ENCODE data around the gene SYS1. TPM values are rescaled to one million over a fixed set of nuclear protein-coding genes. Genes with fewer than 3 reads are reported as not detected.
"Not testable (repeated sequence)": the region's sequence is repeated elsewhere in the genome, so short reads cannot be mapped to it uniquely, and the experiment has no call there.

SYS1 gene
- total RNA-seq, 2 experiments from 2014 or later, result 28.0 to 30.8 TPM

DNA sequence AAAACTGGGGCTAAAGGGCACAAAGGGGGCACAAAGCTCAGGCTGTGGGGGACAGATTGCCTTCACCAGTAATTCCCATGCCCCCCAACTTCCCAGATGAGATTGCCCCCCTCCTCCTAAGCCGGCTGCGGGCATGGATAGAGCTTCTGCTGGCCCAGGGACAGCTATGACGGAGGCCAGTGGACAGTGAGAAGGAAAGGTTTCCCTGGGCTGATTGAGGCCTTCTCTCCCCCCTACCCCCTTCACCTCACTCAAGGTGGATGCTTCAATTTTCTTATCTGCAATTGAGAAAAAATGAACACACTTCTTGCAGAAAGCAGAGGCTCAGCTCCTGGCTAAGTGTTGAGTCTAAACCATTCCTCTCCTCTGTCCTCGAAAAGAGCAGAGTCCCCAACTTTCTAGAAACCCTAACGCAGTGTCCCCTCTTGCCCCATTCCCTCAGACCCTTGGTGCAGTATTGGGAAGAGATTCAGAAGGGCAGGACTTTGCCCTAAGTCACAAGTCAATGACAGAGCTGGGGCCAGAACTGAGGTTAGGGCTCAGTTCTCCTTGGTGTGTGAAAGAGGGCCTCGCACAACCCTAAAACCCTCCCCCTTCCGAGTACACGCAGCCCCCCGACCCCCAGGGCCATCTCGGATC, 15.5 kb upstream of the SYS1 start:
- ATAC-seq (no peak), DNase-seq (no peak)
- Mint-ChIP-seq H3K27me3 (ENCODE audit: low read depth) (peaks cover 2% of the 10 kb centered on the region), H3K36me3 (ENCODE audit: low read depth) (no peaks in the 10 kb centered on the region), H3K27ac (peak overlapping the region; percentile 32), H3K4me3 (peak overlapping the region; percentile 78), H3K4me1 (ENCODE audit: low read depth) (peaks cover 36% of the 10 kb centered on the region), H3K9me3 (ENCODE audit: insufficient read depth) (no peaks in the 10 kb centered on the region)
- ChIA-PET CTCF (interaction anchor here (1.0 to 3.7 kb wide), 13 partner anchors 12 to 251 kb away, joined by 3 to 17 read pairs (median 5); partner anchors contain the start of gene SYS1), POLR2A (interaction anchor here (0.7 to 1.6 kb wide), 9 partner anchors 8 to 69 kb away, joined by 3 to 8 read pairs (median 4); partner anchors contain the start of genes PIGT and SYS1)

DNA sequence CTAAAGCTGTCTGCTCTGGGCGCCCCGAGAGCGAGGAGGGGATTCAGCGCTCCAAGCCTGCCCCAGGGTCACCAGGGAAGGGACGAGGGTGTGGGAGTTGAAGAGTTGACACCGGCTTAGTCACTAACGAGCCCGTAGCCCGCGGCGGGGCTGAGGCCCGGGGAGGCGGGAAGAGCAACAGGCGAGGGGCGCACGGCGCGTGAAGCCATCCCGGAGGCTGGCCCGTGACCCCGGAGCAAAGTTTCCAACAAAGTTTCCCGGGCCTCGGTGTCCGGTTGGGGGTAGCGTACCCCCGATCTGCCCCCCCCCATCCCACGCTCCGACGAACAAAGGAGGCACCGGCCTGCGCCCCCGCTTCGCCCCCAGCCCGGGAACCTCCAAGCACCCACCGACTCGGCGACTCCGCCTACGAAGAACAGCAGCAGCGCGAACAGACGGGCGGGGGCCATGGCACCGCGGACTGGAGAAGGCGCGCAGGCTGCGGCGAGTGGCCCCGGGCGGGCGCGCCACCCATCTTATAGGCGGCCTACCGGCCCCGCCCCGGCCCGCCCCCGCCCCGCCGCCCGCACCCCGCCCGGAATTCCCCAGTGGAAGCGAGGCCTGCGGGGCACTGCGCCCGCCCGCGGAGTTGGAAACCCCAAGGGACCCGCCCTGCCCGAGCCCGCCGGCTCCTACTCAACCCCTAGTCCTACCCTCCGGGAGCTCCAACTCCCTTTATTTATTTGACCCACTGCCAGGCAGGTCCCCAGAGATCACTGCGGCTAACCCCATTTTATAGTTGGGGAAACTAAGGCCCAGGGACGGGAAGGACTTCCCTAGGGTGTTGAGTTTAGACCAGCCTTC, 14.8 kb upstream of the SYS1 start, which contains the start of gene SDC4:
Gene SDC4 (minus strand): TSS at position 489 of the 843 bp plus-strand sequence. CDS start 40 bp downstream, at position 449.
- peak within 1 kb of the TSS; percentile 78 for H3K4me3 Mint-ChIP-seq
- POLR2A ChIA-PET, result interaction anchor here (0.7 to 1.6 kb wide), 4 partner anchors 13 to 68 kb away, joined by 3 to 8 read pairs (median 6); partner anchors contain the start of genes PIGT and SYS1

DNA sequence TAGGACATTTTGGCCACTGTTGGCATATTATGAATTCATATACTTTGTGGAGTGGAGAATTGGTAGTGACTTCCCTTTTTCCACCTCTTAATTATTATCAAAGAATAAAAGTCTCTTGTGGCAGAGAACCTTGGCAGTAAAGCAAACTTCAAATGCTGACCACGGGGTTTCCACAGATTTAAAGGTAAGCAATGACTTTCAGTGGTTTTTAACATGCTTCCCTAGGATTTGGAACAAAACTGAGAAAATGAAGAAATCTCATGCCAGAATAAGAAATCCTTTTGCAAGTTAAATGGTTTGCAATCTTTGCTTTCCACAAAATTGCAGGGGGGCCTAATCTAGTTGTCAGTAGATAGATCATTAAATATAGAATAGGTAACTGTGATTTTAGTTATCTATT, 12.7 kb upstream of the SYS1 start:
- H3K4me1 Mint-ChIP-seq (ENCODE audit: low read depth), result peaks cover 52% of the 10 kb centered on the region
- peaks cover 2% of the 10 kb centered on the region for H3K27me3 Mint-ChIP-seq (ENCODE audit: low read depth)
- no peaks in the 10 kb centered on the region for H3K36me3 Mint-ChIP-seq (ENCODE audit: low read depth)

More for the DNA sequence above, 14.8 kb upstream of the SYS1 start, which contains the start of gene SDC4:
- Mint-ChIP-seq H3K9me3 (ENCODE audit: insufficient read depth) (no peaks in the 10 kb centered on the region), H3K27me3 (ENCODE audit: low read depth) (peaks cover 2% of the 10 kb centered on the region), H3K36me3 (ENCODE audit: low read depth) (no peaks in the 10 kb centered on the region), H3K27ac (peak within 1 kb of the TSS; percentile 63), H3K4me1 (ENCODE audit: low read depth) (peaks cover 37% of the 10 kb centered on the region)
- CTCF ChIA-PET, result interaction anchor here (0.6 to 3.7 kb wide), 13 partner anchors 12 to 251 kb away, joined by 3 to 17 read pairs (median 5); partner anchors contain the start of gene SYS1
- DNase-seq (peak; percentile 55), ATAC-seq (peak; percentile 89)

DNA sequence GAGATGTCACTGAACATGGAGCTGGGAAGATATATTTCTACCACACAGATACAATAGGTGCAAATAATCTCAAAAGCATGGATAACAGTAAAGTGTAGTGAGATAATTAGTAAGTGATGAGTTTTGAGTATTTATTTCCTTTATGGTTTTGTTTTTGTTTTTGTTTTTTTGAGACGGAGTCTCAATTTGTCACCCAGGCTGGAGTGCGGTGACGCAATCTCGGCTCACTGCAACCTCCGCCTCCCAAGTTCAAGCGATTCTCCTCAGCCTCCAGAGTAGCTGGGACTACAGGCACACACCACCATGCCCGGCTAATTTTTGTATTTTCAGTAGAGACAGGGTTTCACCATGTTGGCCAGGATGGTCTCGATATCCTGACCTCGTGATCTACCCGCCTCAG, 12.2 kb upstream of the SYS1 start:
- H3K9me3 Mint-ChIP-seq (ENCODE audit: insufficient read depth); POLR2A ChIA-PET; H3K36me3 Mint-ChIP-seq (ENCODE audit: low read depth); DNase-seq; H3K27me3 Mint-ChIP-seq (ENCODE audit: low read depth); H3K27ac Mint-ChIP-seq; ATAC-seq; H3K4me3 Mint-ChIP-seq: not testable (repeated sequence)
- CTCF ChIA-PET, result interaction anchor here (1.1 to 5.7 kb wide), 3 partner anchors 11 to 420 kb away, joined by 3 to 37 read pairs (median 36); partner anchors contain the start of gene SYS1
- peaks cover 53% of the 10 kb centered on the region for H3K4me1 Mint-ChIP-seq (ENCODE audit: low read depth)

More for the DNA sequence above, 12.7 kb upstream of the SYS1 start:
- Mint-ChIP-seq H3K9me3 (ENCODE audit: insufficient read depth) (no peaks in the 10 kb centered on the region), H3K4me3 (no peak overlapping the region), H3K27ac (no peak overlapping the region)
- no peak for ATAC-seq
- POLR2A ChIA-PET, result no interaction called here
- CTCF ChIA-PET, result interaction anchor here (5.7 kb wide), 1 partner anchor 24 kb away, joined by 36 read pairs; no protein-coding TSS in a partner anchor
- no peak for DNase-seq

DNA sequence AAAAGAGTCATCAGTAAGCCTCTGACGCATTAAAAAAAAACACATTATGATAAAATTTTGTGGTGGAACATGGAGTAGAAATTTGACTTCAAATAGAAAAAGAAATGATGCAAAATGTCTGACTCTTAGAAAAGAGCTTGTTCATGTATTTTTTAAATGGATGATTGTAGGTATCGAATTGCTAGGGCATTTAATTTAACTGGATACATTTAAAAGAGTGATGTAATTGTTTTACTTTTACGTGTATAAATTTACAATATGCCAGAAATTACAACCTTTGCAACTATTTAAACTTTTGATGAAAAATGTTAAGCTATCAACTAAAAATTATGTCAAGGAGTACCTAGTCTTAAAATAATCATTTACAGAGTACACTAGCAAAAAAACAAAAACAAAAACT, 10.2 kb upstream of the SYS1 start:
- no peaks in the 10 kb centered on the region for H3K9me3 Mint-ChIP-seq (ENCODE audit: insufficient read depth)
- peaks cover 2% of the 10 kb centered on the region for H3K27me3 Mint-ChIP-seq (ENCODE audit: low read depth)
- H3K27ac Mint-ChIP-seq, result no peak overlapping the region
- ChIA-PET CTCF (interaction anchor here (0.7 to 5.7 kb wide), 10 partner anchors 9 to 466 kb away, joined by 3 to 37 read pairs (median 4); partner anchors contain the start of gene SYS1), POLR2A (interaction anchor here (0.7 to 1.5 kb wide), 2 partner anchors 12 to 63 kb away, joined by 3 read pairs; partner anchors contain the start of gene PIGT)
- DNase-seq, result no peak
- ATAC-seq, result no peak
- H3K4me1 Mint-ChIP-seq (ENCODE audit: low read depth), result peaks cover 49% of the 10 kb centered on the region
- H3K36me3 Mint-ChIP-seq (ENCODE audit: low read depth), result no peaks in the 10 kb centered on the region
- no peak overlapping the region for H3K4me3 Mint-ChIP-seq

DNA sequence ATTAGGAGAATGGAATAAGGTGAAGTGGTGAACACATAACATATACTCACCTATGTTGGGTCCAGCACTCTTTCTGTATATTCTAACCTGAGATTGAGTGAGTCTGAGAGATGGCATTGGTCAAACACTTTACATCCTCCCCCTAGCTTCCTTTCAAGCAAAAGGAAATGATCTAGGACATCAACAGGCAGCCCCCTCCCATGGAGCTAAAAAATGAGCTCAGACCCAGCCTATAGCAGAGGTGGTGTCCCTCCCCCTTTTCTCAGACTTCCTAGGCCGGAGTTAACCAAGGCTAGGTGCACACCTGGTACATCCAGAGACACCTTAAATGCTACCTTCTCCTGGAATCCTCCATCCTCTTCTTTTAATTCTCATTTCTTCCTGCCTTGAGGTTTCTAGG, 9.2 kb upstream of the SYS1 start:
- no peak overlapping the region for H3K4me3 Mint-ChIP-seq
- CTCF ChIA-PET, result interaction anchor here (1.3 to 5.7 kb wide), 8 partner anchors 7 to 83 kb away, joined by 3 to 37 read pairs (median 14); partner anchors contain the start of gene SYS1
- peaks cover 2% of the 10 kb centered on the region for H3K27me3 Mint-ChIP-seq (ENCODE audit: low read depth)
- H3K36me3 Mint-ChIP-seq (ENCODE audit: low read depth), result no peaks in the 10 kb centered on the region
- H3K9me3 Mint-ChIP-seq (ENCODE audit: insufficient read depth), result no peaks in the 10 kb centered on the region
- no peak for ATAC-seq
- DNase-seq, result no peak
- POLR2A ChIA-PET, result interaction anchor here (1.5 kb wide), 1 partner anchor 62 kb away, joined by 3 read pairs; the partner anchor contains the start of gene PIGT
- peaks cover 55% of the 10 kb centered on the region for H3K4me1 Mint-ChIP-seq (ENCODE audit: low read depth)
- H3K27ac Mint-ChIP-seq, result no peak overlapping the region

DNA sequence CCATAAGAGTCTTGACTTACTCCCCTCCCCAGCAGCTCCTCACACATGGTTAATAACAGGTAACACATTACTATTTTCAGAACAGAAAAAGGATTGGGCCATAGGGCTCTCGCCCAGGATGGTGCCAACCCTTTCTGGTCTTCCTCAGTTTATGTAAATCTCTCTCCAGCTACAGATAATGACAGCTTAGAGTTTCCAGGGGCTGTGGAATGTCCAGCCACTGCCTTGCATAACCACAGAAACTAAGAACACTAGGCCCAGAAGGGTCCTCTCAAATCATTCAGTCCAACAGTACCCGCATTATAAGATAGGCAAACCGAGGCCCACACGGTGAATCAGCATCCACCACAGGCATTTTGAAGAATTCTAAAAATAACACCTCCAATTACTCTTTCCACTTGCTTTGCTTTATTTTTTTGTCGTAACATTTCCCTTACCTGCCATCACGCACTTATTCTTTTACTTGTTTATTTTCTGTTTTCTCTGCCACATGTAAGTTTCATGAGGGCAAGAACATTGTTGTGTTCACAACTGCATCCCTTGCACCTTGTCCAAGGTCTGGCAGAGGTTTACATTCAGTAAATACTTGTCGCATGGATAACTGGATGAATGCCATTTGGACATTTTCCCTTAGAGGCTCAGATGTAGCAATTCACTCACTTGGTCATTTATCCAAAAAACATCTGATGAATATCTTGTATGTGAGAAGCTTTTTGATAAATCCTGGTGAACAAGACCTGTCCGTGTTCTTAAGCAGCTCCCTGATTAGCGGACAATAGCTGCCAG, 8.3 kb upstream of the SYS1 start:
- Mint-ChIP-seq H3K4me1 (ENCODE audit: low read depth) (peaks cover 61% of the 10 kb centered on the region), H3K4me3 (peak overlapping the region; percentile 11), H3K9me3 (ENCODE audit: insufficient read depth) (no peaks in the 10 kb centered on the region), H3K36me3 (ENCODE audit: low read depth) (no peaks in the 10 kb centered on the region), H3K27ac (peak overlapping the region; percentile 70), H3K27me3 (ENCODE audit: low read depth) (peaks cover 2% of the 10 kb centered on the region)
- CTCF ChIA-PET, result interaction anchor here (0.9 to 5.7 kb wide), 11 partner anchors 8 to 416 kb away, joined by 3 to 37 read pairs (median 7); partner anchors contain the start of gene SYS1
- POLR2A ChIA-PET, result interaction anchor here (0.8 to 1.5 kb wide), 2 partner anchors 7 to 61 kb away, joined by 3 read pairs; partner anchors contain the start of gene PIGT
- no peak for ATAC-seq
- DNase-seq, result no peak

DNA sequence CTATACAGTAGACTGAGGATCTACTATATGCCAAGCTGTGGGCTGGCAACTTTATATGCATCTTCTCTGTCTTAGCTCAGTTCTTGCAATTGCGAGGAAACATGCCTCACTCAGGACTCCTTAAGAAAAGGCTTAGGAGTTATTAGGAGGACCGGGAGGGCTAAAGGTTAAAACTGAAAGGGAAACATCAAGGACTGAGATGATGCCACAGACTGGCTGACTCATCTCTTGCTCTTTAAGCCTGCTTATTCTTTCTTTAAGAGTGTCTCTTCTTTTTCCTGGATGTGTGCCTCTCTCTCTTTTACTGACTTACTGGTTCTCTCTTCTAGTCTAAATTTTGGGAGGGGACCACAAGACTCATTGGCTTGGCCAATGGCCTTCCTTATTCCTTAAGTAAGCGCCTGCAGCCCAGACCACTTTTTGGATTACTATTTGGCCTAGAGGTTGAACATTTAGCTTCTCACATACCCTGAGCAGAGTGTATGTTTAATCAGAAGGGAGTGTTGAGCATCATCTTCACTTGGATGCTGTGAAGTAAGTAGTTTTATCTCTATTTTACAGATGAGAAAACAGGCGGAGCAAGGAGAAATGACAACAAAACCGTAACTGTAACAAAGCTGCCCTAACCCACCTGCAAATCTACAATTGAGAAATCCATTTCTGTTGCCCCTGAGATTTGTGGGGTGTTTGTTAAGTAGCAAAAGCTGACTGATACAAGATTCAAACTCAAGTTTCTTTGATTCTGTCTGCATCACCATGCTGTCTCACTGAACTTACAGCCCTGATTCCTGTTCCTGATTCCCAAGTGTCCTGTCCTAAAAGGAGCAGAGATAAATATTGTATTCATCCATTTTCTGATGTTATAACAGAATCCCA, 7.5 kb upstream of the SYS1 start:
- Mint-ChIP-seq H3K9me3 (ENCODE audit: insufficient read depth) (no peaks in the 10 kb centered on the region), H3K4me3 (peak overlapping the region; percentile 11), H3K36me3 (ENCODE audit: low read depth) (no peaks in the 10 kb centered on the region), H3K27me3 (ENCODE audit: low read depth) (peaks cover 2% of the 10 kb centered on the region), H3K4me1 (ENCODE audit: low read depth) (peaks cover 59% of the 10 kb centered on the region), H3K27ac (peak overlapping the region; percentile 70)
- ChIA-PET CTCF (interaction anchor here (0.9 to 5.7 kb wide), 9 partner anchors 9 to 415 kb away, joined by 3 to 36 read pairs (median 7); no protein-coding TSS in a partner anchor), POLR2A (interaction anchor here (0.8 kb wide), 1 partner anchor 8 kb away, joined by 3 read pairs; no protein-coding TSS in a partner anchor)
- DNase-seq (no peak), ATAC-seq (peak; percentile 69)

DNA sequence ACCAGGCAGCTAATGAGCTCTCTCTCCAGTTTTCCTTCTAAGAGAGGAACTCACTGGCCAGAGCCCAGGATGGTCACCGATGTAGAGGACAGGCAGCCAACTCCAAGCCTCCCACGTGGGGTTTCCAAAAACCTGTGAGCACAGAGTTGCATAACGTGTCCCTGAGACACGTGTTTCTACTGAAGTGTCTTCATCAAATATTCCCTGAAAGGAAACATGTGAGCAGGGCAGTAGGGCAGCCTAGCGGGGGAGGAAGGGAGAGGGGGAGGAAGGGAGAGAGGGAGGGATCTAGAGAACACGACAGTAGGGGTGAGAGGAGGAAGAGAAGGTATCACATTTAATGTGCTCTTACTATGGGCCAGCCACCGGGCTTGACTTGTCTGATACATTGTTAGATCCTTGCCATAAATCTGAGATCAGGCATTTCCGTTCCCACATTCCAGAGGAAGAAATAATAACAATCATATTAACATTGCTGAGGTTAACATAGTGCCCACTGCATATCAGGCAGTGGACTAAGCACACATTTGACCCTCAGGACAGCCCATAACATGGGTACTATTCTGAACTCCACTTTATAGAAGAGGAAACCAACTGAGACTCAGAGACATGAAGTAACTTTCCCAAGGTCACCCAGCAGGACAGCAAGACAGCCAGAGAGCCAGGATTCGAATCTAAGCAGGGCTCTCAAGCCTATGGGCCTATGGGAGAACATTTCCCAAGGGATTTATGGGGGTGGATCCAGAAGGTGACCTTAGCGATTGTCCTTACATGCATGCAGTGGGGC, 4.5 kb upstream of the SYS1 start:
- Mint-ChIP-seq H3K27me3 (ENCODE audit: low read depth) (no peaks in the 10 kb centered on the region), H3K36me3 (ENCODE audit: low read depth) (no peaks in the 10 kb centered on the region), H3K9me3 (ENCODE audit: insufficient read depth) (no peaks in the 10 kb centered on the region), H3K4me1 (ENCODE audit: low read depth) (peaks cover 68% of the 10 kb centered on the region), H3K4me3 (no peak overlapping the region), H3K27ac (no peak overlapping the region)
- ChIA-PET CTCF (interaction anchor here (0.5 to 20.4 kb wide), 10 partner anchors 11 to 94 kb away, joined by 3 to 606 read pairs (median 6); no protein-coding TSS in a partner anchor), POLR2A (interaction anchor here (0.8 kb wide), 1 partner anchor 10 kb away, joined by 3 read pairs; no protein-coding TSS in a partner anchor)
- DNase-seq (no peak), ATAC-seq (no peak)
